ENCODE results near the gene NOXRED1. TPM values are rescaled to one million over a fixed set of nuclear protein-coding genes. Genes with fewer than 3 reads are reported as not detected.

Gene NOXRED1
- not detected for total RNA-seq

DNA sequence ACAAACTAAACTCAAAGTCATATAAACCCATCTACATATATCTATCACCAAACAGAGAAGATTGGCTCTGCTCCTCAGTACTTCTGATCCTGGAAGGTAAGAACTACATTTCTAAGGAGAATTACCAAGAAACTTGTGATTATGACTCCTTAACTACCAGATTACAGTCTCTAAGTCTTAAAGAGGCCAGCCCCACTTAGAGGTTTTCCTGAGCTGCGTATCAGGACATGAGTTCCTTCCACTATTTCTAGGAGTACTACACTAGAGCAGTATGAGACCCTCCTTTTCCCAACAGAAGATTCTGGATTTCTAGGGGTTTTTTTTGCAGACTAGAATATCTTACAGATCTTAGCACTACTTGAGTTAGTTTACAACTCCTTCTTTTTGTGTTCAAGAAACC, at the start of gene NOXRED1:
TSS of gene NOXRED1 (minus strand) at position 101 of the 400 bp plus-strand sequence. CDS start 634 bp downstream, outside the sequence.
- peaks cover 2 to 77% of the 10 kb centered on the region in 2 donors for H3K36me3 ChIP-seq
- no peak within 1 kb of the TSS for H3K27ac ChIP-seq
- no peak within 1 kb of the TSS for H3K4me3 ChIP-seq
- peaks cover 0 to 26% (median 0%) of the 10 kb centered on the region in 3 donors for H3K9me3 ChIP-seq
- no peaks in the 10 kb centered on the region for H3K4me1 ChIP-seq
- ATAC-seq = no peak
- TF ChIP-seq POLR2A (IDR thresholded peaks at IDR 0.05) (no peak), EP300 (IDR thresholded peaks at IDR 0.05) (no peak), POLR2AphosphoS5 (IDR thresholded peaks at IDR 0.05) (no peak), CTCF (IDR thresholded peaks at IDR 0.05) (no peak)
- no peaks in the 10 kb centered on the region for H3K27me3 ChIP-seq
- WGBS, 2 donors (ENCODE audit: low coverage in 1 of 2) = 89 to 100% methylated on average over 1 of the region's 1 CpG

DNA sequence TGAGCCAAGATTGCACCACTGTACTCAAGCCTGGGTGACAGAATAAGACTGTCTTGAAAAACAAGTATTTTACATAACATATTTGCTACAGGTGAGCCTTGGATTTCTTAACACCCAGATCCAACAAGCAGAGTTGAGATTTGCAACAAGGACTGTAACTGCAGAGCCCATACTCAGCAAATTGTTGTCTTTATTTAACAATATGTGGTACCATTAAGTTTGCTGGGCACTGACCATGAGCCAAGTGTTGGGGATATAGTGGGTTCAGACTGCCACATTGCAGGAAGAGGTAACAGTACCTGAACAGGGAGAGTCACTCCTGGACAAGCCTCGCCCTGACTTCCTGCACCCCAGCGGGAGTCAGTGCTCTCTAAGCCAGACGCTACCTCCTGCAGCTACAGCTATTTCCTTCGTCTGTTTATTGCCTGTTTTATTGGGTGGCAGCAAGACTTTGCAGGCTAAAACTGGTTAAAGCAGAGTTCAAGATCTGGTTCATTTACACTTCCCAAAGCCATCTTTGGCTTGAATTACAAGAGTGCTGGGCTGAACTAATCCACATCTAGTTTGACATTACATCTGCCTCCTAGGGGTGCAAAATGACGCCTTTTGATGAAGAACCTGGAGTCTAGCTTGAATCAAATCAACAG, 47.0 kb upstream of the NOXRED1 start:
- WGBS, 2 donors (ENCODE audit: low coverage in 1 of 2) = 91 to 92% methylated on average over 3 to 4 of the region's 5 CpGs
- Histone ChIP-seq H3K27me3 (peaks cover 7% of the 10 kb centered on the region), H3K27ac (no peak overlapping the region), H3K36me3 (peaks cover 2 to 48% of the 10 kb centered on the region in 2 donors), H3K9me3 (no peaks in the 10 kb centered on the region), H3K4me1 (no peaks in the 10 kb centered on the region), H3K4me3 (no peak overlapping the region)
- no peak for ATAC-seq
- TF ChIP-seq POLR2AphosphoS5 (IDR thresholded peaks at IDR 0.05) = no peak
- TF ChIP-seq EP300 (IDR thresholded peaks at IDR 0.05) = no peak
- TF ChIP-seq POLR2A (IDR thresholded peaks at IDR 0.05) = no peak
- TF ChIP-seq CTCF (IDR thresholded peaks at IDR 0.05) = no peak

GRCh38 chr14:77469539-77469938, 46.2 kb upstream of the NOXRED1 start:
- 77 to 91% methylated on average over 1 of the region's 1 CpG for WGBS, 2 donors (ENCODE audit: low coverage in 1 of 2)
- H3K36me3 ChIP-seq = peaks cover 5 to 56% of the 10 kb centered on the region in 2 donors
- no peak for ATAC-seq

GRCh38 chr14:77469067-77469505, 45.8 kb upstream of the NOXRED1 start:
- 79 to 100% methylated on average over 3 to 8 of the region's 14 CpGs for WGBS, 2 donors (ENCODE audit: low coverage in 1 of 2)
- H3K36me3 ChIP-seq = peaks cover 5 to 60% of the 10 kb centered on the region in 2 donors
- H3K9me3 ChIP-seq = no peaks in the 10 kb centered on the region
- TF ChIP-seq CTCF (IDR thresholded peaks at IDR 0.05) (no peak), EP300 (IDR thresholded peaks at IDR 0.05) (no peak), POLR2A (IDR thresholded peaks at IDR 0.05) (no peak), POLR2AphosphoS5 (IDR thresholded peaks at IDR 0.05) (no peak)
- no peaks in the 10 kb centered on the region for H3K27me3 ChIP-seq
- no peak overlapping the region for H3K4me3 ChIP-seq
- H3K4me1 ChIP-seq = no peaks in the 10 kb centered on the region
- no peak overlapping the region for H3K27ac ChIP-seq
- no peak for ATAC-seq

More at GRCh38 chr14:77469539-77469938, 46.2 kb upstream of the NOXRED1 start:
- TF ChIP-seq POLR2A (IDR thresholded peaks at IDR 0.05) = no peak
- no peak for TF ChIP-seq EP300 (IDR thresholded peaks at IDR 0.05)
- no peak for TF ChIP-seq CTCF (IDR thresholded peaks at IDR 0.05)
- TF ChIP-seq POLR2AphosphoS5 (IDR thresholded peaks at IDR 0.05) = no peak
- no peaks in the 10 kb centered on the region for H3K9me3 ChIP-seq
- H3K4me1 ChIP-seq = no peaks in the 10 kb centered on the region
- H3K4me3 ChIP-seq = no peak overlapping the region
- H3K27ac ChIP-seq = no peak overlapping the region
- H3K27me3 ChIP-seq = peaks cover 2% of the 10 kb centered on the region

GRCh38 chr14:77467801-77468200, 44.5 kb upstream of the NOXRED1 start:
- H3K27ac ChIP-seq = no peak overlapping the region
- H3K4me1 ChIP-seq = no peaks in the 10 kb centered on the region
- no peaks in the 10 kb centered on the region for H3K27me3 ChIP-seq
- TF ChIP-seq EP300 (IDR thresholded peaks at IDR 0.05) = no peak
- TF ChIP-seq POLR2AphosphoS5 (IDR thresholded peaks at IDR 0.05) = no peak
- no peak for TF ChIP-seq CTCF (IDR thresholded peaks at IDR 0.05)
- TF ChIP-seq POLR2A (IDR thresholded peaks at IDR 0.05) = no peak
- WGBS, 2 donors (ENCODE audit: low coverage in 1 of 2) = 72% methylated on average over 3 to 5 of the region's 5 CpGs
- H3K4me3 ChIP-seq = no peak overlapping the region
- no peak for ATAC-seq
- no peaks in the 10 kb centered on the region for H3K9me3 ChIP-seq
- peaks cover 5 to 73% of the 10 kb centered on the region in 2 donors for H3K36me3 ChIP-seq
